ENCODE measurements around the gene GDPD5. TPM values are rescaled to one million over a fixed set of nuclear protein-coding genes. Genes with fewer than 3 reads are reported as not detected.

Gene GDPD5
- polyA plus RNA-seq, 2 donors, result 1.9 to 3.0 TPM

DNA sequence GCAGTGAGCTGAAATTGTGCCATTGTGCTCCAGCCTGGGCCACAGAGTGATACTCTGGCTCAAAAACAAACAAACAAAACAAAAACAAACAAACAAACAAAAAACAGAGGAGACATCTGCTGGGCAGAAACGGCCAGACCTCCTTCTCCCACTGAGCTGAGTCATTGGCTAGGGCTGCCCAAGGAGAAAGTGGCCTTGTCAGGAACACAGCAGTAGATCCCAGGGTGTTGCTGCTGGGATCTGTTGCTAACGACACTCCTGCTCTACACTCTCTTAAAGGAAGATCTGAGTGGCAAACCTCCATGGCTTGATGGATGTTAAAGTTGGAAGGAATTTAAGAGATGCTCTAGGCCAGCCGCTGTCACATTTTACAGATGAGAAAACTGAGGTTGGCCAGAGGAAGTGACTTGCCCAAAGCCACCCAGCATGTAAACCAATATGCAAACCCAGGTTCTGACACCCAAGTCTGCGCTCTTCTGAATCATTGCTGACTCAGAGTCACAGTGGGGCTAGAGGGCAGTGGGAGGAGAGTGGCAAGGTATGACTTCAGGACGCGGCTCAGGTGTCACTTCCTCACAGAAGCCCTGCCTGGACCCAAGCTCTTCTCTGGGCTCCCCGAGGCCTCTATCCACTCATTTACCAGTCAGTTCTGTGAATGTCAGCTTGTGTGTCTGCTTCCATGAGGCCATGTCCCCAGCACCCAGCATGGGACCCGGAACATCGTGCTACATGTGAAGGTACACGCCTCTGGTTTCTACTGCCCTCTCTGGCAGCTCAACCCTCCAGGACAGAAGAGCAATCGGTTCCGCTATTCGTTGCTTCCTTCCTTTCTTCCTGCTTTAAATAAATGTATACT, 11.3 kb upstream of the GDPD5 start:
- no peaks in the 10 kb centered on the region for H3K4me1 ChIP-seq (ENCODE audit: control insufficient read depth in 2 of 2, insufficient read depth in 2 of 2, low read length in 1 of 2)
- no peaks in the 10 kb centered on the region for H3K36me3 ChIP-seq (ENCODE audit: control insufficient read depth in 2 of 2, insufficient read depth in 2 of 2, low read length in 1 of 2)
- H3K27me3 ChIP-seq (ENCODE audit: control insufficient read depth in 1 of 2, insufficient read depth in 2 of 2, low read length in 2 of 2), result no peaks in the 10 kb centered on the region
- H3K4me3 ChIP-seq (ENCODE audit: low read depth in 1 of 2, low read length in 2 of 2), result no peak overlapping the region
- H3K9me3 ChIP-seq (ENCODE audit: control insufficient read depth in 2 of 2, insufficient read depth in 1 of 2, low read depth in 1 of 2, low read length in 1 of 2), result no peaks in the 10 kb centered on the region
- WGBS, 2 donors, result 70 to 71% methylated on average over 13 of the region's 13 CpGs
- H3K27ac ChIP-seq (ENCODE audit: low read depth in 2 of 2, low read length in 1 of 2), result no peak overlapping the region

DNA sequence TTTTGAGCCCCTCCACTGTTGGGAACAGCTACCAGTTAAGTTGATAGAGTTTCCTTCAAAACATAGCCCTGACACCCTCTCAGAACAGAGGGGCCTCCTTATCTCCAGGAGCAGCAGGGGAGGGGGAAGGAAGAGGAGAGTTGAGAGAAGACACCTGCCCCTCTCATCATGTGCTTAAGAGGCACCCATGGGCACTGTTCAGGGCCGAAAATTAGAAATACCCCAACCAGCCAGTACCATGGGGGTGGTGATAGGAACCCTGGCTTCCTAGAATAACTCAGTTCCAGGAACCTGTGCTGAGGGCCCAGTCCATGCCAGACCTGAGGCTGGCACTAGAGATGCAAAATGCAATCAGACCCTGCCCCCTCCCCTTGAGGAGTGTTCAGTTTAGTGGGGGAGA, 9.3 kb upstream of the GDPD5 start:
- Histone ChIP-seq H3K27ac (ENCODE audit: low read depth in 2 of 2, low read length in 1 of 2) (no peak overlapping the region), H3K4me3 (ENCODE audit: low read depth in 1 of 2, low read length in 2 of 2) (no peak overlapping the region), H3K27me3 (ENCODE audit: control insufficient read depth in 1 of 2, insufficient read depth in 2 of 2, low read length in 2 of 2) (no peaks in the 10 kb centered on the region), H3K9me3 (ENCODE audit: control insufficient read depth in 2 of 2, insufficient read depth in 1 of 2, low read depth in 1 of 2, low read length in 1 of 2) (no peaks in the 10 kb centered on the region), H3K36me3 (ENCODE audit: control insufficient read depth in 2 of 2, insufficient read depth in 2 of 2, low read length in 1 of 2) (no peaks in the 10 kb centered on the region), H3K4me1 (ENCODE audit: control insufficient read depth in 2 of 2, insufficient read depth in 2 of 2, low read length in 1 of 2) (no peaks in the 10 kb centered on the region)
- 59 to 82% methylated on average over 1 of the region's 1 CpG for WGBS, 2 donors

- 45 to 50% methylated on average over 15 of the region's 15 CpGs for WGBS, 2 donors
- H3K27me3 ChIP-seq (ENCODE audit: control insufficient read depth in 1 of 2, insufficient read depth in 2 of 2, low read length in 2 of 2), result no peaks in the 10 kb centered on the region
- no peaks in the 10 kb centered on the region for H3K36me3 ChIP-seq (ENCODE audit: control insufficient read depth in 2 of 2, insufficient read depth in 2 of 2, low read length in 1 of 2)
- H3K9me3 ChIP-seq (ENCODE audit: control insufficient read depth in 2 of 2, insufficient read depth in 1 of 2, low read depth in 1 of 2, low read length in 1 of 2), result no peaks in the 10 kb centered on the region
- no peak overlapping the region for H3K4me3 ChIP-seq (ENCODE audit: low read depth in 1 of 2, low read length in 2 of 2)
- H3K4me1 ChIP-seq (ENCODE audit: control insufficient read depth in 2 of 2, insufficient read depth in 2 of 2, low read length in 1 of 2), result no peaks in the 10 kb centered on the region
- no peak overlapping the region for H3K27ac ChIP-seq (ENCODE audit: low read depth in 2 of 2, low read length in 1 of 2)
These were observed 8.7 kb upstream of the GDPD5 start for GRCh38 chr11:75534259-75535069.

DNA sequence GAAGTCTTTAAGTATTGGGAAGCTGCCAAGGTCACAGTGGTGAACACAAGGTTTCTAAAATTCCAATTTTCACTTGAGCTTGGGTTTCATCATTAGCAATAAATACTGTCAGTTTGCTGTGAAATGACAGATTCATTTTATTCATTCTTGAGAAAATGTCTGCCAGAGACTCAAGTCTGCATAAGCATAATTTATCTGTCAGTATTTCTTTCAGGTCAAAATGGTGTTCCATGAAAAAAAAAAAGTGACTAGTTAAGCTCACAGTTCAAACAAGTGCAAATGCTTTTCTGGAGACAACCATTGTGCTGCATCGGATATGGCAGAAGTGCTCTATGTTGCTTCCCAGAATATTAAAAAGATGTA, 8.1 kb upstream of the GDPD5 start:
- H3K27me3 ChIP-seq (ENCODE audit: control insufficient read depth in 1 of 2, insufficient read depth in 2 of 2, low read length in 2 of 2), result no peaks in the 10 kb centered on the region
- no peaks in the 10 kb centered on the region for H3K36me3 ChIP-seq (ENCODE audit: control insufficient read depth in 2 of 2, insufficient read depth in 2 of 2, low read length in 1 of 2)
- H3K27ac ChIP-seq (ENCODE audit: low read depth in 2 of 2, low read length in 1 of 2), result no peak overlapping the region
- H3K9me3 ChIP-seq (ENCODE audit: control insufficient read depth in 2 of 2, insufficient read depth in 1 of 2, low read depth in 1 of 2, low read length in 1 of 2), result no peaks in the 10 kb centered on the region
- H3K4me3 ChIP-seq (ENCODE audit: low read depth in 1 of 2, low read length in 2 of 2), result no peak overlapping the region
- 60 to 67% methylated on average over 1 of the region's 1 CpG for WGBS, 2 donors
- no peaks in the 10 kb centered on the region for H3K4me1 ChIP-seq (ENCODE audit: control insufficient read depth in 2 of 2, insufficient read depth in 2 of 2, low read length in 1 of 2)

GRCh38 chr11:75532200-75533048, 6.7 kb upstream of the GDPD5 start:
- Histone ChIP-seq H3K4me3 (ENCODE audit: low read depth in 1 of 2, low read length in 2 of 2) (no peak overlapping the region), H3K9me3 (ENCODE audit: control insufficient read depth in 2 of 2, insufficient read depth in 1 of 2, low read depth in 1 of 2, low read length in 1 of 2) (no peaks in the 10 kb centered on the region), H3K27me3 (ENCODE audit: control insufficient read depth in 1 of 2, insufficient read depth in 2 of 2, low read length in 2 of 2) (no peaks in the 10 kb centered on the region), H3K27ac (ENCODE audit: low read depth in 2 of 2, low read length in 1 of 2) (no peak overlapping the region), H3K36me3 (ENCODE audit: control insufficient read depth in 2 of 2, insufficient read depth in 2 of 2, low read length in 1 of 2) (no peaks in the 10 kb centered on the region), H3K4me1 (ENCODE audit: control insufficient read depth in 2 of 2, insufficient read depth in 2 of 2, low read length in 1 of 2) (no peaks in the 10 kb centered on the region)
- 41 to 42% methylated on average over 7 of the region's 7 CpGs for WGBS, 2 donors

DNA sequence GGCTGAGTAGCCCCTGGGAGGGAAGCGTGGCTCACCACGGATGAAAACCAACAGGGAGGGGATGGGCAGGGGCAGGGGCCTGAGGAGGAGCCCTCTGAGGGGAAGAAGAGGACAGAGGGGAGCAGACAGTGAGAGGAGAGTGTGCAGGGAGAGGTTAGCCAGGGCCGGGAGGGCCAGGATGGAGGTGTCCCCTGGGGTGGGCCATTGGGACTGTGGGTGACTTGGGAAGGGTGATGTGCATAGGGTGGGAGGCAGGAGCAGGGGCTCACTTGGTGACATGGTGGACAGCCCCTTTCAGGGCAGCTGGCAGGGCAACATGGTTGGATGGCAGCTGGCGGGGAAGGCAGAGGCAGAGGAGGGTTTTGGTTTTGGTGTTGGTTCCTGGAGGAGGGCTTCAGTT, 5.6 kb upstream of the GDPD5 start:
- Histone ChIP-seq H3K27me3 (ENCODE audit: control insufficient read depth in 1 of 2, insufficient read depth in 2 of 2, low read length in 2 of 2) (no peaks in the 10 kb centered on the region), H3K4me3 (ENCODE audit: low read depth in 1 of 2, low read length in 2 of 2) (no peak overlapping the region), H3K27ac (ENCODE audit: low read depth in 2 of 2, low read length in 1 of 2) (no peak overlapping the region), H3K9me3 (ENCODE audit: control insufficient read depth in 2 of 2, insufficient read depth in 1 of 2, low read depth in 1 of 2, low read length in 1 of 2) (no peaks in the 10 kb centered on the region), H3K4me1 (ENCODE audit: control insufficient read depth in 2 of 2, insufficient read depth in 2 of 2, low read length in 1 of 2) (no peaks in the 10 kb centered on the region), H3K36me3 (ENCODE audit: control insufficient read depth in 2 of 2, insufficient read depth in 2 of 2, low read length in 1 of 2) (no peaks in the 10 kb centered on the region)
- WGBS, 2 donors, result 71 to 85% methylated on average over 4 of the region's 4 CpGs

DNA sequence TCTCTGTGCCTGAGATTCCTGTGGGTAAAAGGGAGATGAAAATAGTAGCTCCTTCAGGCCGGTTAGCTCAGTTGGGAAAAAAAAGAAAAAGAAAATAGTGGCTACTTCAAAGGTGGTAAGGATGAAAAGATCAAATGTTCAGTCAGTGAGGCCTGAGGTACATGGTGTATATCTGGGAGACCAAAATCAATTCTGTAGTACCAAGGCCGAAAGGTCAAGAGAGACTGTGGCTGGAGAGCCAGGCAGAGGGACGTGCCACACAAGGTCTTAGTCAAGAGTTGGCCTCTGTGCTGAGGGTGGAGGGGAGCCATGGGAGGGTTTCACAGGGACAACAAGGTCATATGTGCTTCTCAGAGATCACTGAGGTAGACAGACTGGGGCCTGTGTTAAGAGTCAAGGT, 4.8 kb upstream of the GDPD5 start:
- Histone ChIP-seq H3K4me3 (ENCODE audit: low read depth in 1 of 2, low read length in 2 of 2) (no peak overlapping the region), H3K27me3 (ENCODE audit: control insufficient read depth in 1 of 2, insufficient read depth in 2 of 2, low read length in 2 of 2) (no peaks in the 10 kb centered on the region), H3K4me1 (ENCODE audit: control insufficient read depth in 2 of 2, insufficient read depth in 2 of 2, low read length in 1 of 2) (no peaks in the 10 kb centered on the region), H3K36me3 (ENCODE audit: control insufficient read depth in 2 of 2, insufficient read depth in 2 of 2, low read length in 1 of 2) (no peaks in the 10 kb centered on the region), H3K27ac (ENCODE audit: low read depth in 2 of 2, low read length in 1 of 2) (no peak overlapping the region), H3K9me3 (ENCODE audit: control insufficient read depth in 2 of 2, insufficient read depth in 1 of 2, low read depth in 1 of 2, low read length in 1 of 2) (no peaks in the 10 kb centered on the region)
- whole genome bisulfite sequencing, 2 donors, result 73 to 90% methylated on average over 3 of the region's 3 CpGs

GRCh38 chr11:75527938-75528735, 2.4 kb upstream of the GDPD5 start:
- H3K36me3 ChIP-seq (ENCODE audit: control insufficient read depth in 2 of 2, insufficient read depth in 2 of 2, low read length in 1 of 2), result no peaks in the 10 kb centered on the region
- WGBS, 2 donors, result 61 to 63% methylated on average over 10 of the region's 10 CpGs
- H3K4me3 ChIP-seq (ENCODE audit: low read depth in 1 of 2, low read length in 2 of 2), result no peak overlapping the region
- no peak overlapping the region for H3K27ac ChIP-seq (ENCODE audit: low read depth in 2 of 2, low read length in 1 of 2)
- peaks cover 0 to 4% of the 10 kb centered on the region in 2 donors for H3K4me1 ChIP-seq (ENCODE audit: control insufficient read depth in 2 of 2, insufficient read depth in 2 of 2, low read length in 1 of 2)
- no peaks in the 10 kb centered on the region for H3K9me3 ChIP-seq (ENCODE audit: control insufficient read depth in 2 of 2, insufficient read depth in 1 of 2, low read depth in 1 of 2, low read length in 1 of 2)
- no peaks in the 10 kb centered on the region for H3K27me3 ChIP-seq (ENCODE audit: control insufficient read depth in 1 of 2, insufficient read depth in 2 of 2, low read length in 2 of 2)

GRCh38 chr11:75527130-75527529, 1.4 kb upstream of the GDPD5 start:
- no peaks in the 10 kb centered on the region for H3K9me3 ChIP-seq (ENCODE audit: control insufficient read depth in 2 of 2, insufficient read depth in 1 of 2, low read depth in 1 of 2, low read length in 1 of 2)
- WGBS, 2 donors, result 95 to 98% methylated on average over 5 of the region's 5 CpGs
- H3K4me3 ChIP-seq (ENCODE audit: low read depth in 1 of 2, low read length in 2 of 2), result no peak overlapping the region

More at GRCh38 chr11:75527130-75527529, 1.4 kb upstream of the GDPD5 start:
- H3K27ac ChIP-seq (ENCODE audit: low read depth in 2 of 2, low read length in 1 of 2), result no peak overlapping the region
- H3K27me3 ChIP-seq (ENCODE audit: control insufficient read depth in 1 of 2, insufficient read depth in 2 of 2, low read length in 2 of 2), result no peaks in the 10 kb centered on the region
- H3K4me1 ChIP-seq (ENCODE audit: control insufficient read depth in 2 of 2, insufficient read depth in 2 of 2, low read length in 1 of 2), result peaks cover 0 to 4% of the 10 kb centered on the region in 2 donors
- no peaks in the 10 kb centered on the region for H3K36me3 ChIP-seq (ENCODE audit: control insufficient read depth in 2 of 2, insufficient read depth in 2 of 2, low read length in 1 of 2)

Data from esophagus (tissue), 2 donors.